PC-3 (cell line): ENCODE results near the gene TTYH1. TPM values are rescaled to one million over a fixed set of nuclear protein-coding genes. Genes with fewer than 3 reads are reported as not detected.

Experiments used
- ATAC-seq: fragments of 200-7000 bp; cut with Tn5 transposase; 2 replicates; pipeline ENCODE4 v1.9.1; 2020; ENCODE audit warnings: mild to moderate bottlenecking, moderate library complexity
- BruUV-seq: library from RNA; stranded (reverse); fragments of 400-500 nt; replicated peaks from 2 replicates; lab custom pipeline; 2021; lab: Mats Ljungman, UMichigan
- CTCF ChIA-PET: fragments of 300-600 bp; sonication (Branson Sonifier 250); formaldehyde crosslinking; loops from one replicate; lab custom pipeline; 2022; ENCODE audit warnings: antibody characterized with exemption; lab: Charles Lee
- POLR2A ChIA-PET: fragments of 300-600 bp; sonication (Branson Sonifier 250); formaldehyde crosslinking; loops from one replicate; lab custom pipeline; 2022; ENCODE audit warnings: antibody characterized with exemption; ENCODE audit not compliant: unreplicated experiment; lab: Charles Lee
- DNase-seq: peaks from one replicate; pipeline ENCODE4 v3.0.0-alpha.2; 2015
- H2AFZ ChIP-seq: fragments of 300-600 bp; sonication (generic); 2 replicates; pipeline ENCODE4 v1.6.0; 2016; ENCODE audit warnings: antibody characterized with exemption, low read length
- H3F3A ChIP-seq: fragments of 300-600 bp; sonication (generic); one replicate; pipeline ENCODE4 v1.6.0; 2017; ENCODE audit warnings: antibody characterized with exemption, low read length, control low read depth, mild to moderate bottlenecking; ENCODE audit not compliant: unreplicated experiment
- H3K27ac ChIP-seq: fragments of 300-600 bp; sonication (generic); 2 replicates; pipeline ENCODE4 v1.5.1; 2016; ENCODE audit warnings: mild to moderate bottlenecking, low read length
- H3K27me3 ChIP-seq: fragments of 300-600 bp; sonication (generic); 2 replicates; pipeline ENCODE4 v1.6.1; 2016; ENCODE audit warnings: low read length, mixed read lengths
- H3K36me3 ChIP-seq: fragments of 300-600 bp; sonication (generic); 2 replicates; pipeline ENCODE4 v1.6.1; 2016; ENCODE audit warnings: low read depth, mixed run types, low read length, mixed read lengths
- H3K4me1 ChIP-seq: fragments of 300-600 bp; sonication (generic); 2 replicates; pipeline ENCODE4 v1.5.1; 2016; ENCODE audit warnings: low read length; ENCODE audit not compliant: insufficient read depth
- H3K4me2 ChIP-seq: fragments of 300-600 bp; sonication (generic); 2 replicates; pipeline ENCODE4 v1.6.0; 2016; ENCODE audit warnings: low read length
- H3K4me3 ChIP-seq: fragments of 300-600 bp; sonication (generic); 2 replicates; pipeline ENCODE4 v1.5.1; 2016; ENCODE audit warnings: mild to moderate bottlenecking, low read length, mixed read lengths
- H3K79me2 ChIP-seq: fragments of 300-600 bp; sonication (generic); 2 replicates; pipeline ENCODE4 v1.6.1; 2017; ENCODE audit warnings: low read length, mixed read lengths
- H3K9ac ChIP-seq: fragments of 300-600 bp; sonication (generic); 2 replicates; pipeline ENCODE4 v1.6.0; 2016; ENCODE audit warnings: mild to moderate bottlenecking, low read length
- H3K9me2 ChIP-seq: fragments of 300-600 bp; sonication (generic); replicated peaks from 2 replicates; pipeline ENCODE4 v1.6.1; 2016; ENCODE audit warnings: mixed run types, low read length, mixed read lengths
- H3K9me3 ChIP-seq: fragments of 300-600 bp; sonication (generic); 2 replicates; pipeline ENCODE4 v1.6.1; 2016; ENCODE audit warnings: low read length, mixed read lengths
- H4K20me1 ChIP-seq: fragments of 300-600 bp; sonication (generic); 2 replicates; pipeline ENCODE4 v1.6.1; 2016; ENCODE audit warnings: low read length, mixed read lengths
- CTCF ChIP-seq: fragments of 300-600 bp; sonication (generic); conservative IDR thresholded peaks from 2 replicates; pipeline ENCODE4 v1.5.1; 2017; ENCODE audit warnings: antibody characterized with exemption, low read depth, mild to moderate bottlenecking, low read length
- EZH2 ChIP-seq: fragments of 300-600 bp; sonication (generic); IDR thresholded peaks from one replicate; pipeline ENCODE4 v1.6.1; 2017; ENCODE audit warnings: antibody characterized with exemption, mild to moderate bottlenecking, low read length; ENCODE audit not compliant: unreplicated experiment
- EZH2phosphoT487 ChIP-seq: fragments of 300-600 bp; sonication (generic); IDR thresholded peaks from 2 replicates; pipeline ENCODE4 v1.6.1; 2018; ENCODE audit warnings: mild to moderate bottlenecking, antibody characterized with exemption, low read length, borderline replicate concordance
- intact Hi-C: fragments of 100-400 bp; cut with micrococcal nuclease; formaldehyde crosslinking; loops from 2 replicates; pipeline ENCODE4 v1.9.0; 2023
- total RNA-seq: library from RNA; depleted of rRNA; stranded (reverse); fragments of >200 nt; gene quantifications from 2 replicates; pipeline ENCODE4 v1.2.3, GENCODE V29; 2014

The TTYH1 gene
- total RNA-seq, 1 experiment from 2014 or later, result 1.1 TPM

GRCh38 chr19:54421521-54421920, 6.3 kb downstream of the TTYH1 start:
- Histone ChIP-seq H3F3A (no peaks in the 10 kb centered on the region), H3K4me1 (peaks cover 6% of the 10 kb centered on the region), H3K27me3 (peaks cover 6% of the 10 kb centered on the region; the same call in 1 of the 2 replicates), H3K27ac (no peak overlapping the region), H3K79me2 (no peaks in the 10 kb centered on the region), H4K20me1 (no peaks in the 10 kb centered on the region), H3K36me3 (no peaks in the 10 kb centered on the region), H3K4me3 (no peak overlapping the region), H3K9ac (no peak overlapping the region), H3K9me2 (no peaks in the 10 kb centered on the region), H3K9me3 (no peaks in the 10 kb centered on the region), H3K4me2 (no peak overlapping the region), H2AFZ (no peak overlapping the region)
- BruUV-seq, result no TSS peak
- ChIA-PET CTCF (no interaction called here), POLR2A (no interaction called here)
- DNase-seq (no peak), ATAC-seq (no peak)
- TF ChIP-seq CTCF, result no peak
- no peak for TF ChIP-seq EZH2phosphoT487
- TF ChIP-seq EZH2, result no peak
- intact Hi-C loops, result no loop called here

- Histone ChIP-seq H3K9me3 (no peaks in the 10 kb centered on the region), H3K36me3 (no peaks in the 10 kb centered on the region), H3K9me2 (no peaks in the 10 kb centered on the region), H4K20me1 (no peaks in the 10 kb centered on the region), H3K4me1 (peaks cover 9% of the 10 kb centered on the region), H2AFZ (no peak overlapping the region), H3K4me2 (no peak overlapping the region), H3K9ac (no peak overlapping the region), H3K4me3 (no peak overlapping the region), H3F3A (no peaks in the 10 kb centered on the region), H3K79me2 (no peaks in the 10 kb centered on the region), H3K27ac (no peak overlapping the region), H3K27me3 (peaks cover 6% of the 10 kb centered on the region; the same call in 1 of the 2 replicates)
- no peak for DNase-seq
- no TSS peak for BruUV-seq
- ChIA-PET CTCF (no interaction called here), POLR2A (no interaction called here)
- TF ChIP-seq CTCF (no peak), EZH2phosphoT487 (no peak), EZH2 (no peak)
- intact Hi-C loops, result no loop called here
- ATAC-seq, result no peak
Observed at GRCh38 chr19:54422136-54422535, 6.9 kb downstream of the TTYH1 start.

GRCh38 chr19:54424201-54424600, 8.9 kb downstream of the TTYH1 start:
- POLR2A ChIA-PET, result no interaction called here

More at GRCh38 chr19:54424201-54424600, 8.9 kb downstream of the TTYH1 start:
- Histone ChIP-seq H3K4me1 (peaks cover 9% of the 10 kb centered on the region), H3K9me3 (no peaks in the 10 kb centered on the region), H4K20me1 (no peaks in the 10 kb centered on the region), H3K4me3 (no peak overlapping the region), H3K4me2 (no peak overlapping the region), H3F3A (no peaks in the 10 kb centered on the region), H3K9ac (no peak overlapping the region), H3K27me3 (peaks cover 6% of the 10 kb centered on the region; the same call in 1 of the 2 replicates), H3K79me2 (no peaks in the 10 kb centered on the region), H3K27ac (no peak overlapping the region), H3K36me3 (no peaks in the 10 kb centered on the region), H3K9me2 (no peaks in the 10 kb centered on the region), H2AFZ (no peak overlapping the region)
- no peak for TF ChIP-seq CTCF
- no peak for TF ChIP-seq EZH2
- TF ChIP-seq EZH2phosphoT487, result no peak
- BruUV-seq, result no TSS peak
- no peak for ATAC-seq
- CTCF ChIA-PET, result no interaction called here
- DNase-seq, result no peak
- intact Hi-C loops, result no loop called here
